HG02943 (cell line): ENCODE measurements around the gene ABHD17A.
"Not testable (repeated sequence)": the region's sequence is repeated elsewhere in the genome, so short reads cannot be mapped to it uniquely, and the experiment has no call there.

Experiments used
- ATAC-seq: cut with Tn5 transposase; IDR thresholded peaks from one replicate; pipeline ENCODE4 v1.9.1; 2021; ENCODE audit warnings: mild to moderate bottlenecking, low read depth, moderate library complexity; ENCODE audit not compliant: unreplicated experiment

ABHD17A gene

DNA sequence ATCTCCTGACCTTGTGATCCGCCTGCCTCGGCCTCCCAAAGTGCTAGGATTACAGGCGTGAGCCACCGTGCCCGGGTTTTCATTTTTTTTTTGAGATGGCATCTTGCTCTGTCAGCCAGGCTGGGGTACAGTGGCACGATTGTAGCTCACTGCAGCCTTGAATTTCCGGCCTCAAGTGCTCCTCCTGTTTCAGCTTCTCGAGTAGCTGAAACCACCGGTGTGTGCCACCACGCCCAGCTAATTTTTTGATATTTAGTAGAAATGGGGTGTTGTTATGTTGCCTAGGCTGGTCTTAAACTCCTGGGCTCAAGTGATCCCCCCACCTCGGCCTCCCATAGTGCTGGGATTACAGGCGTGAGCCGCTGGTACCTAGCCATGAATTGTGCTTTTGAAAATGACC lies 25.8 kb upstream of the ABHD17A start:
- ATAC-seq = no peak

DNA sequence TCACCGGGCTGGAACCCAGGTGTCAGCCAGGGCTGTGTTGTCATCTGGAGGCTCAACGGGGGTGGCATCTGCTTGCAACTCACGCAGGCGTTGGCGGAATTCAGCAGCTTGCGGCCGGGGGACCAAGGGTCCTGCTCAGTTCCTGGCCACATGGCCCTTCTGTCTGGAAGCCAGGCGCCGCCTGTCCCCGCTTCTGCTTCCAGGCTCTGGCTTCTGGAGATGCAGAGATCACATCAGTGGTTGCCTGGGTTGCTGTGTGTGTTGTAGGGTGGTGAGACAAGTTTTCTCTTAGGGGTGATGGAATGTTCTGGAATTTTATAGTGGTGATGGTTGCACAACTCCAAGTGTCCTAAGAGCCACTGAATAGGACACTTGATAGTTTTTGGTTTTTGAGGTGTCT lies 24.9 kb upstream of the ABHD17A start:
- ATAC-seq = no peak

DNA sequence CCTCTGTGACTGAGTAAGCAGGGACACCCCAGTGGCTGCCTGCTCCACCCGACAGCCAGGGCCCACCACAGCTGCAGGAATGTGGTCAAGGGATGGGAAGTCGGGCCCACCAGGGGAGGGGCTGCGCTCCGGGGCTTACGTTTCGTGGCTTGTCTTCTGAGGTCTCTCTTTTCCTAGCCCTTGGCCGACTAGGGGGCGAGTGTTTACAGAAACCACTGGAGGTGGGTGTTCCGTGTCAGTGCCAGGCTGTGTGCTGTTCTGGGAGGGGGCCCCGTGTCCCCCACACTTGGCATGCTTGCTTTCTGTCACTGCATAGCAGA lies 24.4 kb upstream of the ABHD17A start:
- no peak for ATAC-seq

- ATAC-seq = no peak
These were observed 23.0 kb upstream of the ABHD17A start for GRCh38 chr19:1908364-1908678.

DNA sequence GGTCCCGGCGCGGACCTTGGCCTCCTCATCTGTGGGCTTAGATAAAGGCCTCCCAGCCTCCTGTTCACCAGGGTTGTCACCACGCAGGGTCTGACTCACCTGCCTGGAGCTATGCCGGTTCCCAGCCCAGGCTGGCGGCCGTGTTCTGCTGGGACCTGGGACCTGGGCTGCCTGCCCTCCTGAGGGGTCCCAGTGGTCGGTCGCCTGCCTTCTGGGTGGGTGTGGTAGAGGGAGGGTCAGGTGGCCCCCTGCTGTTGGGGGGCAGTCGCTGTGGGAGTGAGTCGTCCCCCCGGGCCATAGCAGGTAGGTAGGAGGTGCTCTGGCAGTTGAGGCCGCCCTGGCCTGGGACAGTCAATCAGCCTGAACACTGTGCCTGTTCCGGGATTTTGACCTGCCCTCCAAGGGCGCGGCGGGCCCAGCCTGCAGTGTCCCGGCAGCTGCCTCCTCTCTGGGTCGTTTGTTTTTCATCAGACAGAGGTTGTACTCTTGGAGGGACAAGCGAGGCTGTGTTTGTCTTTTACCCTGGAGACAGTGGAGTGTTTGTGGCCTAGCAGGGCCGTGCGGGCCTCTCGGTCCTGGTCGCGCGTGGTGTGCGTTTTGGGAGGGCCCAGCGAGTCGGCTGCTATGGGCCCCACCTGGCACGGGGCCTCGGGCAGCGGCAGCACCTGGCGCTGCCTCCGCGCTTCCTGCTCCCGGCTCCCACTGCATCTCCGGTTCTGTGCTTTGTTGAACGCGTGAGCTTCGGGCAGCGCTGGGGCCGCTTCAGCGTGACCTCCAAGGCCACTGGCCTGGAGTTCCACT lies 22.5 kb upstream of the ABHD17A start:
- no peak for ATAC-seq

DNA sequence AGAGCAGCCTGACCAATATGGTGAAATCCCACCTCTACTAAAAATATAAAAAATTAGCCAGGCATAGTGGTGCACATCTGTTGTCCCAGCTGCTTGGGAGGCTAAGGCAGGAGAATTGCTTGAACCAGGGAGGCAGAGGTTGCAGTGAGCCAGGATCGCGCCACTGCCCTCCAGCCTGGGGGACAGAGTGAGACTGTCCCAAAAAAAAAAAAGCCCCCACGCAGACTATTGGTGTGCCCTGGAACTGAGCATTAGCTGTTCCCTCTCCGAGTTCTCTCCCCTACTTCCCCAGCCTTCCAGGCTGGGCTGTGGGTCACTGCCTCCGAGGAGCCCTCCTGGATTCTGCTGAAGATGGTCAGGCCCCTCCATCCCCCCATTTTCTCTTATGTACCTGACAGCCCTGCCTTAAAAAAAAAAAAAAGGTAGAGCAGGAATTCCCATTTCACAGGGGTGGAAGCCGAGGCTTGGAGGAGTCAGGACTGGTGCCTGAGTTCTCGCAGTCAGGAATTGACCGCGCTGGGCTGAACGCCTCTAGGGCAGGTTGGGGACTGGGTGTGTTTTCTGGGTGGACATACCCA lies 21.8 kb upstream of the ABHD17A start:
- ATAC-seq = no peak

DNA sequence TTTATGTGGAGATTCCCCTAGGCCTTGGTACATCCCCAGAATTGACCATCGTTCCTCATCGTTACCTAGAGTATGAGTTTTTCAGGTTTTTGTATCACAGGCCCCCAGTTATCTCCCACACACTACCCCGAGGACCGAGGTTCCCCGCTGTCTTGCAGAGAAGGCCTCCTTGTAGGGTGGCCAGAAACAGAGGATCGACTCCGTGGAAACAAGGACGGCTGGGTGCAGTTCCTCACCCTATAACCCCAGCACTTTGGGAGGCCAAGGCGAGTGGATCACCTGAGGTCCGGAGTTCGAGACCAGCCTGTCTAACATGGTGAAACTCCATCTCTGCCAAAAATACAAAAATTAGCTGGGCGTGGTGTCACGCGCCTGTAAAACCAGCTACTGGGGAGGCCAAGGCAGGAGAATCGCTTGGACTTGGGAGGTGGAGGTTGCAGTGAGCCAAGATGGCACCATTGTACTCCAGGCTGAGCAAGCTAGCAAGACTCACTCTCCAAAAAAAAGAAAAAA lies 20.6 kb upstream of the ABHD17A start:
- ATAC-seq = no peak

DNA sequence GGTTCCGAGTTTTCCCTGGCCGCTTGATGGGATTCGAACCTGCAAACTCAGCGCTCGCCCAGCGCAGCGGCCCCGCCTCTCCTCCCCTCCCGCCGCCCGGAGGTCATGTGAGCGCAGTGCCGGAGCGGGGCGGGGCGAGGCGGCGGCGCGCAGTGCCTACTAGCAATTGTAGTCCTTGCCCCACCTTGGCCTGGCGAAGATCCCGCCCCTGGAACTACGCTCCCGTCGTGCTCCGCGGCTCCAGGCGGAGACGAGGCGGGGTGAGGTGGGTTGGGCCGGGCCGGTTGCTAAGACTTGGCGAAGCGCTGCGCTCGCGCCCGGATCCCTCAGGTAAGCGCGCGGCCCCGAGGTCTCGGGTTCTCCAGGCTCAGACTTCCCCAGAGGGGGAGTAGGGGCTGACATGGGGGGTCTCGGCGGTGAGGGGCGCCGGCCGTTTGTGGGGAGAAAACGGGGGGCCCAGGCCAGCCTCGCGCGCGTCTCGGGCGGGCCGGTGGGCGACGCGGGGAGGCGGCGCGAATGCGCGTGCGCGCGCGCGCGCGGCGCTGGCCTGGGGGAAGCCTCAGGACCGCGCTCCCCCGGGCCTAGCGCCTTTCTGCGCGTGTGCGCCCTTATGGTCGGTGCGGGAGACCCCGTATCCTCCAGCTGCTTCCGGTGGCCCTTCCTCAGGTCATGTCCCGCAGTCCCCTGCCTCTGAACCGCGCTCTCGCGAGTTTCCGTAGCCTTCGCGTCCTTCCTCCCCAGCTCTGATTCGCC lies 20.0 kb upstream of the ABHD17A start, which contains the start of the genes ADAT3 and SCAMP4:
ADAT3 (plus strand) TSS at position 290 of the 753 bp plus-strand sequence. CDS start 6,649 bp downstream, outside the sequence.
SCAMP4 (plus strand) TSS at position 290 of the 753 bp plus-strand sequence. CDS start 9,621 bp downstream, outside the sequence.
- ATAC-seq = peak; percentile 81

- no peak for ATAC-seq
These were observed 19.5 kb upstream of the ABHD17A start for GRCh38 chr19:1904860-1905109.

DNA sequence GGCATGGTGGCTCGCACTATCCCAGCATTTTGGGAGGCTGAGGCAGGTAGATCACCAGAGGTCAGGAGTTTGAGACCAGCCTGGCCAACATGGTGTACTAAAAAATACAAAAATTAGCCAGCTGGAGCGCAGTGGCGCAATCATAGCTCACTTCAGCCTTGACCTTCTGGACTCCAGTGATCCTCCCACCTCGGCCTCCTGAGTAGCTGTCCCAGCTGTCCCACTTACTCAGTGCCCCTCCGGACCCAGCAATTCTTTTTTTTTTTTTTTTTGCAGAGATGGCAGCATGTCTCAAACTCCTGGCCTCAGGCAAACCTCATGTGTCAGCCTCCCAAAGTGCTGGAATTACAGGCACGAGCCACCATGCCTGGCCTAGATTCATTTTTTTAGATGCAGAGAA lies 17.6 kb upstream of the ABHD17A start:
- no peak for ATAC-seq

DNA sequence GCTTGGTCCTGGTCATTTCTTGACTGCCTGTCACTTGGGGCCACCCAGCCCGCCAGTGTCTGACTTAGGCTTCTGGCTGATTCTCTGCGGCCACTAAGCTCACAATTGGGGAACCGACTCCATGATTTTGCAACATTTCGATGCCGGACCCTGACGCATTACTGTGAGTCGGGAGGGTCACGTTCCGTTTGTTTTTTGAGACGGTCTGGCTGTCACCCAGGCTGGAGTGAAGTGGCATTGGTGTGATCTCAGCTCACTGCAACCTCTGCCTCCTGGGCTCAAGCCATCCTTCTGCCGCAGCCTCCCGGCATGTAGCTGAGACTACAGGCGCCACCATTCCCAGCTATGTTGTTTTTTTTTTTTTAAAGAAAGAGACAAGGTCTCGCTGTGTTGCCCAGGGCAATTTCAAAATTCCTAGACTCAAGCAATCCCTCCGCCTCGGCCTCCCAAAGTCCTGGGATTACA lies 16.7 kb upstream of the ABHD17A start:
- ATAC-seq = no peak

- no peak for ATAC-seq
These were observed 11.2 kb upstream of the ABHD17A start for GRCh38 chr19:1896508-1896907.

- ATAC-seq = no peak
These were observed 8.5 kb upstream of the ABHD17A start for GRCh38 chr19:1893791-1894190.

DNA sequence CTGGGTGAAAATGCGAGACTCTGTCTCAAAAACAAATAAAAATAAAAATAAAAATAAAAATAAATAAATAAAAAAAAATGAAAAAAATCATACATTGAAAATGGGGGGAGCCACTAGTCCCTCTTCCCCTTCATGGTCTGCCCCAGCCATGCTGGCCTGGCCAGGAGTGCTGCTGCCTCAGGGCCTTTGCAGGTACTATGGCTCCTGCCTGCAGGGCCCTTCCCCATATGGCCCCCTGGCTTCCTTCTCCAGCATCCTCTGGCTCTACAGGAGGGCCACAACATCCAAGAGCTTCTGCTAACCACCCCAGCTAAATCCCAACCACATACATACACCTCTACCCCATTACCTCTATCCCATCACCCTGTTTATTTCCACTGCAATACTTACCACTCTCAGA lies 4.6 kb upstream of the ABHD17A start:
- no peak for ATAC-seq

DNA sequence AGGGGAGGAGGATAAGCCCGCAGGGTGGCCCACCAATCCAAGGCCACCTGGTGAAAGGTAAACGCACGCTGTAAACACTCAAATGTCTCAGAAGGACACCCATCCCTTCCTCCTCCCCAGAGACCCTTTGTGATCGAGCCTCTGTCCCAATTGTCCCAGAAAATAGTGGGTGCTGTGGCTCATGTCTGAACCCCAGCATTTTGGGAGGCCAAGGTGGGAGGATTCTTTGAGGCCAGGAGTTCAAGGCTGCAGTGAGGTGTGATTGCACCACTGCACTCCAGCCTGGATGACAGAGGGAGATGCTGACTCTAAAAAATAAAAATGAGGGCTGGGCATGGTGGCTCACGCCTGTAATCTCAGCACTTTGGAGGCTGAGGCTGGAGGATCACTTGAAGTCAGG lies 3.1 kb upstream of the ABHD17A start:
- no peak for ATAC-seq

GRCh38 chr19:1886360-1886759 lies 1.1 kb upstream of the ABHD17A start:
- ATAC-seq = not testable (repeated sequence)

DNA sequence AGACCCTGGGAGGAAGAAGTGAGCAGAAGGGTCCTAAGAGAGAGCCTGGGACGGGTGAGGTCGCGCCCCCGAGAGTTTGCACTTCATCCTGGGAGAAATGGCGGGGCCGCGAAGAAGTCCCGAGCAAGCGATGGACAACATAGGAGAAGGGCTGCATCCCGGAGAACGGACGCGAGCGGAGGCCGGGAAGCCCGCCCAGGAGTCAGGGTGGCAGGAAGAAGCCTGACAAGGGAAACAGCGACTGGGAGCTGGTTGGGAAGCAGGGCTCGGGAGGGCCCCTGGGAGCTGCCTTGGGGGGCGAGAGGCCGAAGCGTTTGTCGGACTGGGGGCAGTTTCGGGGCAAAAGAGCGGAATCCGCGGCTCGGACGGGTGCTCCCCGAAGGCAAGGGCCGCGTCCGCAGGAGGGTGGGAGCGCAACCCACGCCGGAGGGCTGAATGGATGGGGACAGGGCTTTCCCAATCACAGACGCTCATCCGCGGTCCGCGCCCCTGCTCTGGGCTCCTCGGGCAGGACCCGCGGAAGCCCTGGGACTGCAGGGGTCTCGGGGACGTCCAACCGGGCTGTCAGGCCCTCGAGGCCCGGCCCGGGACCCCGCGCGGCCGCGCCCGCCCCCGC lies 469 bp downstream of the ABHD17A start:
- ATAC-seq = no peak

DNA sequence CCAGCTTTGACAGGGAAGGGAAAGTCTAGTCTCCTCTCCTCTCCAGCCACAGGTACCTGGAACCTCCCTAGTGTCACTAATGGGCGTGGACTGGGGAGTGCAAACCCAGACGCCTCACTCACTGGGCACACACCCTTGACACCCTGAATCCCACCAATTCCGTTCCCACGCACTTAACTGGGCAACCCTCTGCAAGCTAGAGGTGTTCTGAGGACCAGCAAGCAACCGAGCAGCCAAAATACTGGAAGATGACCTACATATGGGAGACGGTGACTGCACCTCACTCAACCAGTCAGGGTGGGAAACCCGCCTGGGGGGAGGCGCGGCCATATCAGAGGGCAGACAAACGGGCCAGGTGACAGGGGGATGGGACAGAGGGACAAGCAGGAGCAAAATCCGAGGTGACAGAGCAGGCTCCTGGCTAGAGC lies 991 bp downstream of the ABHD17A start:
- ATAC-seq = no peak

DNA sequence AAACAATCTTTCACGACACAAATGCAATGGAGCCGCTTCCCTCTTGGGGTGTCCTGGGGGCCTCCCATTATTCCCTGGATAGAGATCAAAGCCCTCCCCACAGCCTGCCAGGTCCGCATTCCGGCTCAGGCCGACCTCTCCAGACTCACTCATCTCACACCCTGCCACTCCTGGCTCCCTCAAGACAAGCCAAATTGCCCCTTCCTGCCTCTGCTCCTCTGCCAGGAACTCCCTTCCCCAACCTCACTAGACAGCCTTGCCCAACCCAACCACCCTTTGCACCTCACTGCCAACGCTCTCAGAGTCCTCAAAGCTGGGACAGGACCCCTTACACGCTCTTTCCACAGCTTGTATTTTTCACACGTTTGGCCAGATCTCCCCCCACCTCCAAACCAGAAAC lies 1.5 kb downstream of the ABHD17A start:
- no peak for ATAC-seq

DNA sequence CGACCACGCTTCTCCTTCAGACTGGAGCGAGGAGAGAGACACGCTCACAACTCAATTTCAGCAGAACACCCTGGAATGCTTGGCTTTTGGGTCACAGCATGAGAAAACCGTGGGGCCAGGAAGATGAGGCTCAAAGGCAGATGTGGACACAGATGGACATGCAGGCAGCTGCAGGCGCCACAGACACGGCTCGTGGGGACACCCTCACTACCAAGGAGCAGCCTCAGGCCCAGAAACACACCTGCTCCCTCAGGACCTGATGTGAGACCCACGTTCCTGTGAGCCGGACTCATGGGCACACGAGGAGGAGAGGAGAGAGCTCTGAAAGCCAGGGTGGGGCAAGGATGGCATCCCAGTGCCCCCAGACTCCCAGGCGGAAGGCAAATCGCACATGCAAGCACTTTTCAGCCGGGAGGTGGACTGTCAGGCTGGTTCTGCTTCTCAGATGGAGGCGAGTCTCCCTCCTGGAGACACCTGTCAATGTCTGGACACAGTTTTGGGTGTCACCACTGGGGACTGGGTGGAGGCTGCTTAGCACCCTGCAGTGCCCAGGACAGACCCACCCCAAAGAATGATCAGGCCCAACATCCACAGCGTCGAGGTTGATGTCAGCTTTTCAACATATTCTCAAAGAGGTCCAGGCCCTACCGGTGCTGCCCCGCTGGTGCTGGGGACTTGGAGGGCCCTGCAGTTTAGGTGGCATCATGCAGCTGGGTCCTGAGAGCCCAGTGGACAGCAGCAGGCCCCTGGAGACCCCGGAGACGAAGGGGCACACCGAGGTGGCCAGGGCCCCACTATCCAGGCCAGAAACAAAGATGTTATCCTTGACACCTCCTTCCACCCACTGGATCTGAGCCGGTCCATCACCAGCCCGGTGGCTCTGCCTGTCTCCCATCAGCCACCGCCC lies 2.3 kb downstream of the ABHD17A start:
- ATAC-seq = no peak
